KMS-11 (cell line): ENCODE measurements around the gene NPRL2.
"Not testable (repeated sequence)": the region's sequence is repeated elsewhere in the genome, so short reads cannot be mapped to it uniquely, and the experiment has no call there.

Experiments used
- H2AFZ ChIP-seq: fragments of 200-600 bp; sonication (generic); 2 replicates; pipeline ENCODE4 v1.6.1; 2016; ENCODE audit warnings: antibody characterized with exemption, mixed run types, low read depth
- H3K27ac ChIP-seq: fragments of 200-600 bp; sonication (generic); 2 replicates; pipeline ENCODE4 v1.6.1; 2016; ENCODE audit warnings: mild to moderate bottlenecking, mixed run types
- H3K27me3 ChIP-seq: fragments of 200-600 bp; sonication (generic); 2 replicates; pipeline ENCODE4 v1.6.1; 2017; ENCODE audit warnings: mild to moderate bottlenecking, low read depth, mixed run types, moderate library complexity; ENCODE audit not compliant: insufficient read depth
- H3K36me3 ChIP-seq: fragments of 200-600 bp; sonication (generic); 2 replicates; pipeline ENCODE4 v1.6.1; 2017; ENCODE audit warnings: mild to moderate bottlenecking, mixed run types; ENCODE audit not compliant: insufficient read depth
- H3K4me1 ChIP-seq: fragments of 200-600 bp; sonication (generic); 2 replicates; pipeline ENCODE4 v1.6.1; 2016; ENCODE audit warnings: mild to moderate bottlenecking, low read depth, mixed run types; ENCODE audit not compliant: poor library complexity, severe bottlenecking
- H3K4me2 ChIP-seq: fragments of 200-600 bp; sonication (generic); 2 replicates; pipeline ENCODE4 v1.7.0; 2016; ENCODE audit warnings: mild to moderate bottlenecking, mixed run types
- H3K4me3 ChIP-seq: fragments of 200-600 bp; sonication (generic); IDR thresholded peaks from 2 replicates; pipeline ENCODE4 v1.6.1; 2017; ENCODE audit warnings: low read depth, low read length, mixed read lengths; ENCODE audit not compliant: insufficient read depth
- H3K79me2 ChIP-seq: fragments of 200-600 bp; sonication (generic); 2 replicates; pipeline ENCODE4 v1.6.1; 2016; ENCODE audit warnings: low read depth, mixed run types; ENCODE audit not compliant: insufficient read depth
- H3K9ac ChIP-seq: fragments of 200-600 bp; sonication (generic); 2 replicates; pipeline ENCODE4 v1.6.1; 2016; ENCODE audit warnings: mild to moderate bottlenecking, mixed run types
- H4K20me1 ChIP-seq: fragments of 200-600 bp; sonication (generic); 2 replicates; pipeline ENCODE4 v1.6.1; 2016; ENCODE audit warnings: mild to moderate bottlenecking, mixed run types; ENCODE audit not compliant: insufficient read depth
- TF ChIP-seq, protein P1 (sequence below): fragments of 200-600 bp; sonication (generic); conservative IDR thresholded peaks from 2 replicates; pipeline ENCODE4 v1.6.1; 2017; ENCODE audit warnings: low read depth, mild to moderate bottlenecking, antibody characterized with exemption, low read length, moderate library complexity, mixed read lengths

Gene NPRL2

DNA sequence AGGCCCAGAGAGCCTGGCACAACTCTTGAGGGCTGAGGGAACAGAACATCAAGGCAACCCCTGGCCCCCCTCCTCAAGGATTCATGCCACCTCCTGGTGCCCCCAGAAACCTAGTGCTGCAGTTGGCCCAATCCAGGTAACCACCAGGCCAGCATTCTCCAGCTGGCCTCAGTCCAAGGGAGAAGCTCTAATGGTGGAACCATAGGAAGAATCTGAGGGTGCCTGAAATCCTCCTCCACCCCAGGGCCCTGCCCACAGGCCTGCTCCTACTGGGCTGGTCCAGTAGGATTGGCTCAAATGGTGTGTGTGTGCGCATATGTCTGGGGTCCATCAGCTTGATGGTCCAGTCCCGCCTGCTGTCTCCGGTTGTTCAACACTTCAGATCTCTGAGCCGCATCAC, 35.8 kb downstream of the NPRL2 start:
- Histone ChIP-seq H3K4me1 (no peaks in the 10 kb centered on the region), H3K9ac (no peak overlapping the region), H3K36me3 (no peaks in the 10 kb centered on the region), H2AFZ (no peak overlapping the region), H3K4me2 (no peak overlapping the region), H3K4me3 (no peak overlapping the region), H3K79me2 (no peaks in the 10 kb centered on the region), H3K27me3 (no peaks in the 10 kb centered on the region), H4K20me1 (no peaks in the 10 kb centered on the region), H3K27ac (no peak overlapping the region)
- TF ChIP-seq, protein P1, sequence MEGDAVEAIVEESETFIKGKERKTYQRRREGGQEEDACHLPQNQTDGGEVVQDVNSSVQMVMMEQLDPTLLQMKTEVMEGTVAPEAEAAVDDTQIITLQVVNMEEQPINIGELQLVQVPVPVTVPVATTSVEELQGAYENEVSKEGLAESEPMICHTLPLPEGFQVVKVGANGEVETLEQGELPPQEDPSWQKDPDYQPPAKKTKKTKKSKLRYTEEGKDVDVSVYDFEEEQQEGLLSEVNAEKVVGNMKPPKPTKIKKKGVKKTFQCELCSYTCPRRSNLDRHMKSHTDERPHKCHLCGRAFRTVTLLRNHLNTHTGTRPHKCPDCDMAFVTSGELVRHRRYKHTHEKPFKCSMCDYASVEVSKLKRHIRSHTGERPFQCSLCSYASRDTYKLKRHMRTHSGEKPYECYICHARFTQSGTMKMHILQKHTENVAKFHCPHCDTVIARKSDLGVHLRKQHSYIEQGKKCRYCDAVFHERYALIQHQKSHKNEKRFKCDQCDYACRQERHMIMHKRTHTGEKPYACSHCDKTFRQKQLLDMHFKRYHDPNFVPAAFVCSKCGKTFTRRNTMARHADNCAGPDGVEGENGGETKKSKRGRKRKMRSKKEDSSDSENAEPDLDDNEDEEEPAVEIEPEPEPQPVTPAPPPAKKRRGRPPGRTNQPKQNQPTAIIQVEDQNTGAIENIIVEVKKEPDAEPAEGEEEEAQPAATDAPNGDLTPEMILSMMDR = no peak

DNA sequence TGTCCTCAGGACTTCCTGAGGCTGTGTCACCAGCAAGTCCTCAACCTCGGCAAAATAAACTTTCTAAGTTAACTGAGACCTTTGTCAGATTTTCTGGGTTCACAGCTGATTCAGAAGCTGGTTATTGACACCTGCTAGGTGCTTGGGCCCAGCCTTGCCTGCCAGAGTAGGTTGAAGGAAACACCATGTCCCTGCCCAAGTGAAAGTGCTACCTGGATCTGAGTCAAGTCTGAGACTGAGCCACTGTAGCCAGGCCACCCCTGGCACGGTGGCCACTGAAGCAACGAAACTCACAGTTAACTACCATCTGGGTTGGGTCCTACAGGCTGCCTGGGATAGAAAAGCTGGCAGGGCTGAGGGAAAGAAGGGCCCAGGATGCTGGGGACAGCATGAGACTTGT, 36.2 kb downstream of the NPRL2 start:
- Histone ChIP-seq H3K4me3 (no peak overlapping the region), H3K4me1 (no peaks in the 10 kb centered on the region), H3K79me2 (no peaks in the 10 kb centered on the region), H3K9ac (no peak overlapping the region), H3K27ac (no peak overlapping the region), H3K27me3 (no peaks in the 10 kb centered on the region), H4K20me1 (no peaks in the 10 kb centered on the region), H3K36me3 (no peaks in the 10 kb centered on the region), H3K4me2 (no peak overlapping the region), H2AFZ (no peak overlapping the region)
- TF ChIP-seq, protein P1 = no peak

DNA sequence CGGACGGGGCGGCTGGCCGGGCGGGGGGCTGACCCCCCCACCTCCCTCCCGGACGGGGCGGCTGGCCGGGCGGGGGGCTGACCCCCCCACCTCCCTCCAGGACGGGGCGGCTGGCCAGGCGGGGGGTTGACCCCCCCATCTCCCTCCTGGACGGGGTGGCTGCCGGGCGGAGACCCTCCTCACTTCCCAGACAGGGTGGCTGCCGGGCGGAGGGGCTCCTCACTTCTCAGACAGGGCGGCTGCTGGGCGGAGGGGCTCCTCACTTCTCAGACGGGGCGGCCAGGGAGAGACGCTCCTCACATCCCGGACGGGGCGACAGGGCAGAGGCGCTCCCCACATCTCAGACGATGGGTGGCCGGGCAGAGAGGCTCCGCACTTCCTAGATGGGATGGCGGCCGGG, 38.5 kb downstream of the NPRL2 start:
- not testable (repeated sequence) for H3K36me3 ChIP-seq, H4K20me1 ChIP-seq, H3K27ac ChIP-seq, H3K79me2 ChIP-seq, H3K27me3 ChIP-seq, H2AFZ ChIP-seq, H3K9ac ChIP-seq, H3K4me3 ChIP-seq, H3K4me1 ChIP-seq, H3K4me2 ChIP-seq

DNA sequence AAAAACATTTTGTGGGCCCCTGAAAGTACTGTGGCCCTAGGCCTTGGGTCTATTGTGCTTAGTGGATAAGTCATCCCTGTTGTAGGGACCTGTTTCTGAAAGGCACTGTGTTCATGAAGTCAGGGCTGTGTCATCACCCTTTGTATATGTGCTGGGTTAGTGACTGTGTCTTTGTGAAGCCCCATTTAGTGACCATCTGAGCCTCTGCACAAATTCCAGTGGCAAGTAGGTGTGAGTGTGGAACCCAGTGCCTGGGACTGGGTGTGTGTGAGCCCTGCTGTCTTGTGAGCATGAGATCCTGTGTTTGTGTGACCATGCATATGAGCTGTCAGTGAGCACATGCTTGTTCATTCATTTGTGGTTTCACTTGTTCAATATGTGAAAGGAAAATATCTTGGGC, 46.0 kb downstream of the NPRL2 start:
- Histone ChIP-seq H3K4me2 (no peak overlapping the region), H4K20me1 (no peaks in the 10 kb centered on the region), H3K27me3 (no peaks in the 10 kb centered on the region), H3K9ac (no peak overlapping the region), H3K4me3 (no peak overlapping the region), H3K36me3 (no peaks in the 10 kb centered on the region), H2AFZ (no peak overlapping the region), H3K4me1 (peaks cover 8% of the 10 kb centered on the region), H3K27ac (no peak overlapping the region), H3K79me2 (no peaks in the 10 kb centered on the region)
- TF ChIP-seq, protein P1 = no peak

DNA sequence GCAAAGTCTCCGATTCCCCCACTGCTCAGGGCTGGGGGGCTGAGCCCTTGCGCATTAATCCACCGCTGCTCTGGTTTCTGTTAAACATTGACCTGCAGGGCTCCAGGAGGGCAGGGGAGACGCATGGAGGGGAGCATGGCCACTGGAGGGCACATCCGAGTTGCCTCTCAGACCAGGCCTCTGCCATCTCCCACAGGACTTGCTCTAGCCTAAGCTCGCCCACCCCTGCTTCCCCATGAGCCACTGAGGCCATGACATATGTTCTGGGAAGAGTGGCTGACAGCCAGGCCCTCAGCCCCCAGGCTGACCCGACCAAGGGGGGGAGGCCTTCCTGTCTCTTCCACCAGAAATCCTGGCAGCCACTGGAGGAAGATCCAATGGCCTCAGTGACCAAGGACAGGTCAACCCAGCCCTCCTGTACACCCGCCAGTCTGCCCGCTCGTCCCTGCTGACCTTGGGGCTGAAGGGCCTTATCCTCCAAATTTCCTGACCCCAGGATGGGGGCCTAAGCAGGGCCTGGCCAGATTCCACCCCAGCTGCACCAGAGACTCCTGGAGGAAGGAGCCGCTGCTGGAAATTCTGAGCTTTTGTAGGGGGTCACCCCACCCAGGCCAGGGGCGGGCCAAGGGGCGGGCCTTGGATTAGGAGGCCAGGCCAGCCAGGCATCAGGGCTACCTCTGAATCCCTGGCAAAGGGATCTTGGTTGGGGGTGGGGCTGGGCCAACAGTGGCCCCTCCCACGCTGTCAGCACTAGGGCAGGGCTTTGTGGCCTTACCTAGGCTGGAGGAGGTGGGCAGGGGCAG, 47.4 kb downstream of the NPRL2 start, which contains the start of gene HYAL1:
Gene HYAL1 (minus strand): TSS at position 562 of the 803 bp plus-strand sequence. CDS start 618 bp downstream, outside the sequence.
- no peaks in the 10 kb centered on the region for H3K79me2 ChIP-seq
- H3K36me3 ChIP-seq = no peaks in the 10 kb centered on the region
- H3K4me1 ChIP-seq = peaks cover 11% of the 10 kb centered on the region
- TF ChIP-seq, protein P1 = no peak
- no peak within 1 kb of the TSS for H3K4me2 ChIP-seq
- H3K27me3 ChIP-seq = no peaks in the 10 kb centered on the region
- H3K4me3 ChIP-seq = no peak within 1 kb of the TSS
- no peak within 1 kb of the TSS for H3K27ac ChIP-seq
- no peaks in the 10 kb centered on the region for H4K20me1 ChIP-seq
- no peak within 1 kb of the TSS for H3K9ac ChIP-seq
- H2AFZ ChIP-seq = no peak within 1 kb of the TSS
